Parathyroid adenoma (tissue), 2 donors: ENCODE results near the gene ZNF319.

ENCODE experiments used
- H2AFZ ChIP-seq: fragments of 300-600 bp; sonication (generic); one replicate; pipeline ENCODE4 v1.7.0; 2017; ENCODE audit warnings: antibody characterized with exemption, mild to moderate bottlenecking
- H3K27ac ChIP-seq: fragments of 300-600 bp; sonication (generic); one replicate; pipeline ENCODE4 v1.7.0; 2017
- H3K27me3 ChIP-seq: fragments of 300-600 bp; sonication (generic); one replicate; pipeline ENCODE4 v1.7.0; 2017; ENCODE audit warnings: low read length; ENCODE audit not compliant: control insufficient read depth, insufficient read depth
- H3K36me3 ChIP-seq: fragments of 300-600 bp; sonication (generic); one replicate; pipeline ENCODE4 v1.7.0; 2017; ENCODE audit warnings: low read length; ENCODE audit not compliant: control insufficient read depth, insufficient read depth
- H3K4me1 ChIP-seq: fragments of 300-600 bp; sonication (generic); one replicate; pipeline ENCODE4 v1.7.0; 2017; ENCODE audit warnings: control low read depth
- H3K4me2 ChIP-seq: fragments of 300-600 bp; sonication (generic); one replicate; pipeline ENCODE4 v1.7.0; 2017; ENCODE audit warnings: low read length
- H3K4me3 ChIP-seq: fragments of 300-600 bp; sonication (generic); one replicate; pipeline ENCODE4 v1.7.0; 2017; ENCODE audit warnings: low read depth, low read length
- H3K79me2 ChIP-seq: fragments of 300-600 bp; sonication (generic); one replicate; pipeline ENCODE4 v1.7.0; 2017; ENCODE audit warnings: control low read depth
- H3K9ac ChIP-seq: fragments of 300-600 bp; sonication (generic); one replicate; pipeline ENCODE4 v1.7.0; 2017; ENCODE audit warnings: mild to moderate bottlenecking
- H3K9me3 ChIP-seq: fragments of 300-600 bp; sonication (generic); one replicate; pipeline ENCODE4 v1.7.0; 2017; ENCODE audit warnings: low read length; ENCODE audit not compliant: control insufficient read depth
- TF ChIP-seq, protein P1 (sequence below): fragments of 300-600 bp; sonication (generic); IDR thresholded peaks from one replicate; pipeline ENCODE4 v1.7.0; 2017; ENCODE audit warnings: antibody characterized with exemption, mild to moderate bottlenecking
- donor health status: primary hyperparathyroidism.

Gene ZNF319

GRCh38 chr16:57995721-57996405 is 4.6 kb downstream of the ZNF319 start:
- Histone ChIP-seq H3K36me3 (no peaks in the 10 kb centered on the region), H3K9me3 (no peaks in the 10 kb centered on the region), H3K27ac (no peak overlapping the region), H2AFZ (no peak overlapping the region), H3K4me2 (no peak overlapping the region), H3K4me1 (peaks cover 8% of the 10 kb centered on the region), H3K9ac (no peak overlapping the region), H3K79me2 (peaks cover 2% of the 10 kb centered on the region), H3K27me3 (no peaks in the 10 kb centered on the region), H3K4me3 (no peak overlapping the region)
- TF ChIP-seq, protein P1, sequence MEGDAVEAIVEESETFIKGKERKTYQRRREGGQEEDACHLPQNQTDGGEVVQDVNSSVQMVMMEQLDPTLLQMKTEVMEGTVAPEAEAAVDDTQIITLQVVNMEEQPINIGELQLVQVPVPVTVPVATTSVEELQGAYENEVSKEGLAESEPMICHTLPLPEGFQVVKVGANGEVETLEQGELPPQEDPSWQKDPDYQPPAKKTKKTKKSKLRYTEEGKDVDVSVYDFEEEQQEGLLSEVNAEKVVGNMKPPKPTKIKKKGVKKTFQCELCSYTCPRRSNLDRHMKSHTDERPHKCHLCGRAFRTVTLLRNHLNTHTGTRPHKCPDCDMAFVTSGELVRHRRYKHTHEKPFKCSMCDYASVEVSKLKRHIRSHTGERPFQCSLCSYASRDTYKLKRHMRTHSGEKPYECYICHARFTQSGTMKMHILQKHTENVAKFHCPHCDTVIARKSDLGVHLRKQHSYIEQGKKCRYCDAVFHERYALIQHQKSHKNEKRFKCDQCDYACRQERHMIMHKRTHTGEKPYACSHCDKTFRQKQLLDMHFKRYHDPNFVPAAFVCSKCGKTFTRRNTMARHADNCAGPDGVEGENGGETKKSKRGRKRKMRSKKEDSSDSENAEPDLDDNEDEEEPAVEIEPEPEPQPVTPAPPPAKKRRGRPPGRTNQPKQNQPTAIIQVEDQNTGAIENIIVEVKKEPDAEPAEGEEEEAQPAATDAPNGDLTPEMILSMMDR, result no peak

- Histone ChIP-seq H3K4me1 (peaks cover 8% of the 10 kb centered on the region), H3K36me3 (no peaks in the 10 kb centered on the region), H3K4me2 (no peak overlapping the region), H3K27ac (no peak overlapping the region), H3K4me3 (no peak overlapping the region), H3K27me3 (no peaks in the 10 kb centered on the region), H2AFZ (no peak overlapping the region), H3K9me3 (no peaks in the 10 kb centered on the region), H3K79me2 (peaks cover 2% of the 10 kb centered on the region), H3K9ac (no peak overlapping the region)
- TF ChIP-seq, protein P1, result peak; percentile 39
These were observed 5.7 kb downstream of the ZNF319 start for GRCh38 chr16:57994778-57995177.

- no peak overlapping the region for H3K27ac ChIP-seq
- H3K79me2 ChIP-seq, result peaks cover 2% of the 10 kb centered on the region
- H3K4me3 ChIP-seq, result no peak overlapping the region
- no peaks in the 10 kb centered on the region for H3K27me3 ChIP-seq
- no peaks in the 10 kb centered on the region for H3K36me3 ChIP-seq
- no peak overlapping the region for H3K4me2 ChIP-seq
- TF ChIP-seq, protein P1, result no peak
- no peak overlapping the region for H3K9ac ChIP-seq
- no peaks in the 10 kb centered on the region for H3K9me3 ChIP-seq
- no peak overlapping the region for H2AFZ ChIP-seq
- peaks cover 6% of the 10 kb centered on the region for H3K4me1 ChIP-seq
These were observed 6.1 kb downstream of the ZNF319 start for GRCh38 chr16:57994361-57994760.

- peaks cover 2% of the 10 kb centered on the region for H3K79me2 ChIP-seq
- H2AFZ ChIP-seq, result no peak overlapping the region
- H3K9ac ChIP-seq, result no peak overlapping the region
- H3K9me3 ChIP-seq, result no peaks in the 10 kb centered on the region
- TF ChIP-seq, protein P1, result no peak
- H3K4me1 ChIP-seq, result peaks cover 2% of the 10 kb centered on the region
- H3K4me2 ChIP-seq, result no peak overlapping the region
- H3K27me3 ChIP-seq, result no peaks in the 10 kb centered on the region
- H3K4me3 ChIP-seq, result no peak overlapping the region
- H3K27ac ChIP-seq, result no peak overlapping the region
- H3K36me3 ChIP-seq, result no peaks in the 10 kb centered on the region
These were observed 6.6 kb downstream of the ZNF319 start for GRCh38 chr16:57993897-57994296.

DNA sequence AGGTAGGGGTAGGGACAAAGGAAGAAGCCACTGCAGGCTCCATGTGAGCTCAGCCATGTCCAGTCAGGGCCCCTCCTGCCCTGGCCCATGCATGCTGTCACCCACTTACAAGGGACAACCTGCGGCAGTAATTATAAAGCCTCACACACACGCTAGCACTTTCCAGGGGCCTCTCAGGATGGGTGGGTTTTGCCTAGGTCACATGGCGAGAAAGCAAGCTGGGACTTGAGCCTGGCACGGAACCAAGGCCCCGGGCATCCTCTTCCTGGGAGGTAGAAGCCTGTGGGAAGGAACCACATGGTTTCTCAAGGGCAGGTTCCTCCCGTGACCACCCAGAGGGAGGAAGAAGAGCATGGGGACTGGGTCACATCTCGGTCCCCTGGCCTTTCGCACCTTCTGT is 7.0 kb downstream of the ZNF319 start:
- H3K4me1 ChIP-seq, result no peaks in the 10 kb centered on the region
- no peaks in the 10 kb centered on the region for H3K27me3 ChIP-seq
- no peak overlapping the region for H3K9ac ChIP-seq
- no peak overlapping the region for H2AFZ ChIP-seq
- H3K9me3 ChIP-seq, result no peaks in the 10 kb centered on the region
- peaks cover 2% of the 10 kb centered on the region for H3K79me2 ChIP-seq
- TF ChIP-seq, protein P1, result no peak
- H3K27ac ChIP-seq, result no peak overlapping the region
- no peak overlapping the region for H3K4me2 ChIP-seq
- H3K4me3 ChIP-seq, result no peak overlapping the region
- no peaks in the 10 kb centered on the region for H3K36me3 ChIP-seq
